B cell (primary cell): ENCODE measurements around the gene ZNF358.

Experiments
- EZH2 ChIP-seq: IDR thresholded peaks from 2 replicates; pipeline ENCODE4 v1.6.1; 2012; ENCODE audit warnings: borderline replicate concordance, low read depth, mild to moderate bottlenecking, moderate library complexity, low read length; ENCODE audit not compliant: insufficient read depth, poor library complexity, severe bottlenecking
- TF ChIP-seq, protein P1 (sequence below): fragments of 200-600 bp; IDR thresholded peaks from one replicate; pipeline ENCODE4 v1.8.0; 2022; ENCODE audit warnings: antibody characterized with exemption, mild to moderate bottlenecking

DNA sequence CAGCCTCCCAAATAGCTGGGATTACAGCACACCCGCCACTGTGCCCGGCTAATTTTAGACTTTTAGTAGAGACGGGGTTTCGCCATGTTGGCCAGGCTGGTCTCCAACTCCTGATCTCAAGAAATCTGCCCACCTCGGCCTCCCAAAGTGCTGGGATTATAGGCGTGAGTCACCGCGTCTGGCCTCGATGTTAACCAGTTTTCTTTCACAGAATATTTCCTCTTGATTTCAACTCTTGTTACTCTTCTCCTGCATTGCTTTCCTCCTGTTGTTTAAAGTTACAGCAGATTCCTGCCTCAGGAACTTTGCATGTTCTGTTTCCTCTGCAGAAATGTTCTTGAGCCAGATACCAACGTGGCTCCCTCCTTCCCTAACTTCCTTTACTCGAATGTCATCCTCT is 23.3 kb upstream of the ZNF358 start:
- TF ChIP-seq, protein P1, sequence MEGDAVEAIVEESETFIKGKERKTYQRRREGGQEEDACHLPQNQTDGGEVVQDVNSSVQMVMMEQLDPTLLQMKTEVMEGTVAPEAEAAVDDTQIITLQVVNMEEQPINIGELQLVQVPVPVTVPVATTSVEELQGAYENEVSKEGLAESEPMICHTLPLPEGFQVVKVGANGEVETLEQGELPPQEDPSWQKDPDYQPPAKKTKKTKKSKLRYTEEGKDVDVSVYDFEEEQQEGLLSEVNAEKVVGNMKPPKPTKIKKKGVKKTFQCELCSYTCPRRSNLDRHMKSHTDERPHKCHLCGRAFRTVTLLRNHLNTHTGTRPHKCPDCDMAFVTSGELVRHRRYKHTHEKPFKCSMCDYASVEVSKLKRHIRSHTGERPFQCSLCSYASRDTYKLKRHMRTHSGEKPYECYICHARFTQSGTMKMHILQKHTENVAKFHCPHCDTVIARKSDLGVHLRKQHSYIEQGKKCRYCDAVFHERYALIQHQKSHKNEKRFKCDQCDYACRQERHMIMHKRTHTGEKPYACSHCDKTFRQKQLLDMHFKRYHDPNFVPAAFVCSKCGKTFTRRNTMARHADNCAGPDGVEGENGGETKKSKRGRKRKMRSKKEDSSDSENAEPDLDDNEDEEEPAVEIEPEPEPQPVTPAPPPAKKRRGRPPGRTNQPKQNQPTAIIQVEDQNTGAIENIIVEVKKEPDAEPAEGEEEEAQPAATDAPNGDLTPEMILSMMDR = no peak
- TF ChIP-seq EZH2 = no peak
